HG03439 (cell line): Measurements from ENCODE around the gene TYW1B.
"Not testable (repeated sequence)": the region's sequence is repeated elsewhere in the genome, so short reads cannot be mapped to it uniquely, and the experiment has no call there.

ENCODE experiments used
- ATAC-seq: cut with Tn5 transposase; IDR thresholded peaks from one replicate; pipeline ENCODE4 v1.9.1; 2021; ENCODE audit warnings: mild to moderate bottlenecking, moderate library complexity; ENCODE audit not compliant: unreplicated experiment

TYW1B gene

GRCh38 chr7:72632765-72633292, 195.2 kb downstream of the TYW1B start:
- not testable (repeated sequence) for ATAC-seq

DNA sequence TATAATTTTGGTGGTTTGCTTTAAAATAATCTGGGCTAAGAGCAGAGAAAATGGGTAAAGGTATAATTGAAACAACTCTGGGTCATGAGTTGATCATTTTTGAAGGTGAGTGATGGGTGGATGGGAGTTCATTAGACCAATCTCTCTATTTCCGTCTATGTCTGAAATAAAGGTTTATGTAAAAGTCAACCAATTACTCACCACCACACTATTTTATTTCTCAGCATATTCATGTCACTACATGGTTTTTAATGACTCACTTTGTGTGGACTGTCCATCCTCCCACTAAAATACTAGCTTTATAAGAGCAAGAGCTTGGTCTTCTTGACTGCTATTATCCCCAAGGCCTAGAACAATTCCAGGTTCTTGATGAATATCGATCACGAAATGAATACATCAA, 199.6 kb downstream of the TYW1B start:
- ATAC-seq = not testable (repeated sequence)

- peak; percentile 34 for ATAC-seq
These were observed 201.5 kb downstream of the TYW1B start for GRCh38 chr7:72626428-72627011.

- peak; percentile 89 for ATAC-seq
These were observed 202.1 kb downstream of the TYW1B start for GRCh38 chr7:72625721-72626423.

GRCh38 chr7:72622532-72622931, 205.5 kb downstream of the TYW1B start:
- no peak for ATAC-seq

- ATAC-seq = not testable (repeated sequence)
These were observed 206.2 kb downstream of the TYW1B start for GRCh38 chr7:72621761-72622187.

DNA sequence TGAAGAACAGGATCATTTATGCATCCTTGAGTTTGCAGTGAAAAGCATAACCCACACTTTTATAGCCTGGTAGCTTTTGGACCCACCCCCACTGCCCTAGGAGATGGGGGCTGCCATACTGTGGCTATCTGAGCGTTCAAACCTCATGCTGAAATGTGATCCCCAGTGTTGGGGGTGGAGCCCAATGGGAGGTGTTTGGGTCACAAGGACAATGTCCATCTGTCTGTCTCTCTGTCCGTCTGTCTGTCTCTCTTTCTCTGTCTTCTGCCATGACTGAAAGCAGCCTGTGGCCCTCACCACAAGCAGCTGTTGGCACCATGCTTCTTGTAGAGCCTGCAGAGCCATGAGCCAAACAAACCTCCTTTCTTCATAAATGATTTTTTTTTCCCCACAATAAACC, 207.1 kb downstream of the TYW1B start:
- ATAC-seq = not testable (repeated sequence)

- ATAC-seq = not testable (repeated sequence)
These were observed 209.4 kb downstream of the TYW1B start for GRCh38 chr7:72618435-72619180.

- ATAC-seq = not testable (repeated sequence)
These were observed 218.2 kb downstream of the TYW1B start for GRCh38 chr7:72609761-72610160.

- not testable (repeated sequence) for ATAC-seq
These were observed 220.0 kb downstream of the TYW1B start for GRCh38 chr7:72607988-72608387.

DNA sequence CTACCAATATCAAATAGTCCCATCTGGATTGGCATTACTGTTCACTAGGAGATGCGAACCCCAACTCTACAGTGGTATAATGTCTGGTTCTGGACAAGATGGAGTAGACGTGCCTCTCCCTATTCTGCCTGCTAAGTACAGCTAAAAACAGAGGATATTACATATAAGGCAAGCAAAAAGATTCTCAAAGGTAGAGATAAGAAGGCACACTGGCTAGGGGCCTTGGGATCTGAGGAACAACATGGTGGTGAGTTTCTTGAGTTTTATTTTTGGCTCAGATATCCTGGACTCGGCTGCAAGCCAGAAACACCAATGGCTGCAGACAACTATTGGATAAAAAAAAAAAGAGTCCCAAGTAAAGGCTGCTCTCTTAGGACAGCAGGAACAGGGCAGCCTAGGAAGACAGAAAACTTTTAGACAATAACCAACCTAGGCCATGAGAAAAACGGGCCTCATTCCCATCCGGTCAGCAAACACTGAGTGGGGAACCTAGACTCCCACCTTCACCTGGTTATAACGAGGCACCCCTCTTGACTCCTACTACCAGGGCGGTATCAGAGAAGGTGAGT, 222.1 kb downstream of the TYW1B start:
- ATAC-seq = not testable (repeated sequence)

DNA sequence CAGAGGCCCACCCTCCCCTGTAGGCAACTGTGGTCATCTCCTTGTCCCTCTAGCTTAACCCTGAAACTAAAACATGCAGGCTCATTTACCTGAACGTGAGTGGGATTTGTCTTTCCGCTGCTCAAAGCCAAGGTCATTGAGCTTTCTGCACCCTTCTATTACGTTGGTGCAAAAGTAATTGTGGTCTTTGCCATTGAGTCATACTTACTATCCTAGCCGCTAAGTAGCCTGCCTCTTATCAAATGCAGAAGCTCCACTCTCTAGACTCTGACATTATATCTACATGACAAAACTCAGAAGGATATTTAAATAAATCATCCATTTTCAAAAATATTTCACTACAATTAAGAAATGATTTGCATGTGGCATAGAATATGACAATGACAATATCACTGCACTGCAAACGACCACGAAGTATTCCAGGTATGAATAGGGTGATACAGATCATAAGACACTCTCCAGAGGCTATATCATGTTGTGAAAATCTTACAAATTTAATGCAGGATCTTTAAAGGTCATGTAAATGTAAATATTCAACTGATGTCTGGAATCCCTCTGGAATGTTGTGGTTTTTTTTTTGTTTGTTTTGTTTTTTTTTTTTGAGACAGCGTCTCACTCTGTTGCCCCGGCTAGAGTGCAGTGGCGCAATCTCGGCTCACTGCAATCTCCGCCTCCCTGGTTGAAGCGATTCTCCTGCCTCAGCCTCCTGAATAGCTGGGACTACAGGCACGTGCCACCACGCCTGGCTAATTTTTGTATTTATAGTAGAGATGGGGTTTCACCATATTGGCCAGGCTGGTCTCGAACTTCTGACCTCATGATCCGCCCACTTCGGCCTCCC, 223.0 kb downstream of the TYW1B start:
- ATAC-seq = not testable (repeated sequence)

DNA sequence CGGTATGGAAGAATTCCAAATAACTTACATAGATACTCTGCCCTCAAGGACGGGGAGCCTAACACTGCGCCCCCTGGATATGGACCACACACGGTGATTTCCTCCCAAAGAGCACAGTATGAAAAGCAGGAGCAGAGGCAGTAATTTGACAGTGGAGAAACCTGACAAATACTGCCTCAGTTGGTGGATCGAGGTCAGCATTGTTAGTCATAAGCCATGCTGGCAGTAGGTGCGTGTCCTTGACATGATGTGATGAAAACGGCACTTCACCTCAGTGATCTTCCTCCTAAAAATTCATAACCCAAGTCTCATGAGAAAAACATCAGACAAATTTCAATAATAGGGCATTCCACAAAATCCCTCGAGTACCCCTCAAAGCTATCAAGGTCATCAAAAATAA, 224.5 kb downstream of the TYW1B start:
- not testable (repeated sequence) for ATAC-seq

- ATAC-seq = no peak
These were observed 224.9 kb downstream of the TYW1B start for GRCh38 chr7:72603073-72603472.

DNA sequence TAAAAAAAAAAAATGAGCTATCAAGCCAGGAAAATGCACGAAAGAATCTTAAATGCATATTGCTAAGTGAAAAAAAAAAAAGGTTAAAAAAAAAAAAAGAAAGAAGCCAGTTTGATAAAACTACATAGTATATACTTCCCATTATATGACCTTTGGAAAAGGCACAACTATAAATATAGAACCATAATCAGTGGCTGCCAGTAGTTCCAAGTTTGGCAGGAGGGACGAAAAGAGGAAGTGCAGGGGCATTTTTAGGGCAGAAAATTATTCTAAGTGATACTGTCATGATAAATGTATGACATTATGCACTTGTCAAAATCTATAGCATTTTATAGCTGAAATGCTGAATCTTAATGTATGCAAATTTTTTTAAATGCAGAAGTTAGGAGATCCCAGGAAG, 226.3 kb downstream of the TYW1B start:
- ATAC-seq = not testable (repeated sequence)

DNA sequence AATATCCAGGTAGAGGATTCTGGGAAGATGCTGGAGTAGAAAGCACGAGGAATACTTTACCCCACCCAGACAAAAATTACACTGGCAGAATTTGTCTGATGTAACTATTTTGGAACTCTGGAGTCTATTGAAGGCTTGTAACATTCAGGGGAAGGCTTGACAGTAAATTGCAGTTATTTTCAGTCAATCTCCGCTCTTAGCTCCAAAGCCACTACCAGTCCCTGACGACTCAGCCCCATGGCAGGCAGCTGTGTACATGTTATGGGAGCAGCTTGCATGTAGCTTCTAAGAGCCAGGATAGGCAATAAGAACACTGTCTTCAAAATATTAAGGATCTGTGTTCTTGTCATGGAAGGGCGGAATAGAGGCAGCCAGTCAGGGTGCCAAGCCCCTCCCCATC, 238.0 kb downstream of the TYW1B start:
- not testable (repeated sequence) for ATAC-seq

- not testable (repeated sequence) for ATAC-seq
These were observed 240.7 kb downstream of the TYW1B start for GRCh38 chr7:72587267-72587666.

GRCh38 chr7:72584576-72584975, 243.4 kb downstream of the TYW1B start:
- ATAC-seq = not testable (repeated sequence)

DNA sequence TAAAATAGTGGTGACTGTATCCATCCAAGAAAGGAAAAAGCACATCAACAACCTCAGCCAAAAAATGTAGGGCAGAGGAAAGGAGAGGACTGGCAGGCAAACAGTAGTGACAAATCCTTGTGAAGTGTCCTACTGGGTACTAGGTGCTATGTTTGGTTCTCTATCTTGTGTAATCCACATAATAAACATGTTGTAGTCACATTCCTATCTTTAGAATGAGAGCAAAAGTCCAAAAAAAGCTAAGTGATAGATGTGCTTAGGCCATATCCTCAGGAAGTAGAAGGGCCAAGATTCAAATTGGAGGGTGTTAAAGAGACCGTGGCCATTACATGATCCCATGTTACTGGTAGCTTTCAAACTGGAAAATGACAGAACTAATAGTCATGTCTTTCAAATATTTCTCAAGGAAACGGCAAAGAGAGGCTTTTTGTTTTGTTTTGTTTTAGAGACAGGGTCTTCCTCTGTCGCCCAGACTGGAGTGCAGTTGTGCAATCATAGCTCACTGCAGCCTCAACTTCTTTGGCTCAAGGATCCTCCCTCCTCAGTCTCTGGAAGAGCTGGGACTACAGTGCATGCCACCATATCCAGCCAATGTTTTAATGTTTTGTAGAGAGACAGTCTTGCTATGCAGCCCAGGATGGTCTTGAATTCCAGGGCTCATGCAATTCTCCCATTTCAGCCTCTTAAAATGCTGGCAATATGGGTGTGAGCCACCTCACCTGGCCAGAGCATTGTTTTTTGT, 244.2 kb downstream of the TYW1B start:
- not testable (repeated sequence) for ATAC-seq
